GM23248 (cell line): ENCODE results near the gene MAP3K10. TPM values are rescaled to one million over a fixed set of nuclear protein-coding genes. Genes with fewer than 3 reads are reported as not detected.

Experiments
- DNase-seq: peaks from one replicate; pipeline ENCODE4 v3.0.0-alpha.2; 2015
- H2AFZ ChIP-seq: fragments of 200-600 bp; sonication (generic); 2 replicates; pipeline ENCODE4 v1.6.1; 2016; ENCODE audit warnings: antibody characterized with exemption
- H3F3A ChIP-seq: fragments of 200-600 bp; sonication (generic); 2 replicates; pipeline ENCODE4 v1.6.1; 2016; ENCODE audit warnings: mild to moderate bottlenecking, antibody characterized with exemption, mixed run types; ENCODE audit not compliant: insufficient read depth
- H3K27ac ChIP-seq: fragments of 200-600 bp; sonication (generic); 2 replicates; pipeline ENCODE4 v1.5.1; 2016; ENCODE audit warnings: mild to moderate bottlenecking
- H3K27me3 ChIP-seq: fragments of 200-600 bp; sonication (generic); replicated peaks from 2 replicates; pipeline ENCODE4 v1.6.1; 2016; ENCODE audit warnings: mild to moderate bottlenecking; ENCODE audit not compliant: insufficient read depth
- H3K36me3 ChIP-seq: fragments of 200-600 bp; sonication (generic); 2 replicates; pipeline ENCODE4 v1.6.1; 2016; ENCODE audit warnings: low read depth, mild to moderate bottlenecking
- H3K4me1 ChIP-seq: fragments of 200-600 bp; sonication (generic); 2 replicates; pipeline ENCODE4 v1.6.1; 2016; ENCODE audit warnings: mild to moderate bottlenecking; ENCODE audit not compliant: insufficient read depth
- H3K4me2 ChIP-seq: fragments of 200-600 bp; sonication (generic); one replicate; pipeline ENCODE4 v1.6.1; 2016; ENCODE audit warnings: mild to moderate bottlenecking; ENCODE audit not compliant: unreplicated experiment
- H3K4me3 ChIP-seq: fragments of 200-600 bp; sonication (generic); 2 replicates; pipeline ENCODE4 v1.5.1; 2016; ENCODE audit warnings: mild to moderate bottlenecking
- H3K79me2 ChIP-seq: fragments of 200-600 bp; sonication (generic); 2 replicates; pipeline ENCODE4 v1.6.1; 2016; ENCODE audit warnings: mild to moderate bottlenecking; ENCODE audit not compliant: insufficient read depth
- H3K9ac ChIP-seq: fragments of 200-600 bp; sonication (generic); 2 replicates; pipeline ENCODE4 v1.6.1; 2016; ENCODE audit warnings: mild to moderate bottlenecking
- H3K9me2 ChIP-seq: fragments of 200-600 bp; sonication (generic); 2 replicates; pipeline ENCODE4 v1.6.1; 2016; ENCODE audit warnings: mixed run types, mild to moderate bottlenecking, moderate library complexity; ENCODE audit not compliant: insufficient read depth
- H3K9me3 ChIP-seq: fragments of 200-600 bp; sonication (generic); one replicate; pipeline ENCODE4 v1.6.1; 2017; ENCODE audit warnings: low read depth
- H4K20me1 ChIP-seq: fragments of 200-600 bp; sonication (generic); 2 replicates; pipeline ENCODE4 v1.6.0; 2016; ENCODE audit not compliant: insufficient read depth
- EZH2 ChIP-seq: fragments of 200-600 bp; sonication (generic); IDR thresholded peaks from 2 replicates; pipeline ENCODE4 v1.6.1; 2018; ENCODE audit warnings: antibody characterized with exemption, mild to moderate bottlenecking; ENCODE audit not compliant: insufficient read depth, poor library complexity, severe bottlenecking
- EZH2phosphoT487 ChIP-seq: fragments of 200-600 bp; sonication (generic); IDR thresholded peaks from 2 replicates; pipeline ENCODE4 v1.6.1; 2018; ENCODE audit warnings: antibody characterized with exemption, moderate library complexity, mild to moderate bottlenecking, low read depth; ENCODE audit not compliant: insufficient read depth
- WGBS, 2 experiments: methylation state at CpG; one replicate each; pipeline ENCODE4 v1.1.6; 2015 to 2017; ENCODE audit warnings: low lambda C conversion rate in 2 of 2, low coverage in 1 of 2; ENCODE audit errors: missing lambda C conversion rate in 2 of 2; 5-methylcytosine and 5-hydroxymethylcytosine counted together
- in situ Hi-C: fragments of 300-500 bp; cut with MboI; formaldehyde crosslinking; loops from 2 replicates; pipeline ENCODE4 v1.15.0; 2020
- polyA plus RNA-seq: library from polyadenylated mRNA; unstranded; fragments of >200 nt; fragmentation: Nextera tagmentation; extraction: Ambion mirVana; gene quantifications from 2 replicates; pipeline ENCODE4 v1.2.1, GENCODE V29; 2016
- total RNA-seq: library from RNA; depleted of rRNA; stranded (reverse); fragments of >200 nt; shearing (Covaris generic); gene quantifications from 2 replicates; pipeline ENCODE4 v1.2.3, GENCODE V29; 2014

The MAP3K10 gene
- total and polyA plus RNA-seq, 2 experiments from 2014 or later, result 1.8 to 13.1 TPM

- no peaks in the 10 kb centered on the region for H4K20me1 ChIP-seq
- H3K9me2 ChIP-seq, result no peaks in the 10 kb centered on the region
- 94 to 95% methylated on average over 9 of the region's 9 CpGs for WGBS, 2 experiments
- H3K27ac ChIP-seq, result no peak overlapping the region
- in situ Hi-C loops, result no loop called here
- H3K27me3 ChIP-seq, result no peaks in the 10 kb centered on the region
- DNase-seq, result no peak
- peaks cover 10% of the 10 kb centered on the region; the same call in 1 of the 2 replicates for H3K36me3 ChIP-seq
- peaks cover 12% of the 10 kb centered on the region; the same call in 1 of the 2 replicates for H3K79me2 ChIP-seq
- H3K9ac ChIP-seq, result no peak overlapping the region
- no peaks in the 10 kb centered on the region for H3F3A ChIP-seq
- H2AFZ ChIP-seq, result no peak overlapping the region
- H3K4me2 ChIP-seq, result no peak overlapping the region
- no peaks in the 10 kb centered on the region for H3K4me1 ChIP-seq
- H3K9me3 ChIP-seq, result no peaks in the 10 kb centered on the region
- TF ChIP-seq EZH2 (no peak), EZH2phosphoT487 (no peak)
- no peak overlapping the region for H3K4me3 ChIP-seq
Measured at GRCh38 chr19:40238775-40239174, 47.5 kb downstream of the MAP3K10 start.

GRCh38 chr19:40239415-40240226 is 48.4 kb downstream of the MAP3K10 start:
- Histone ChIP-seq H3K79me2 (peaks cover 19% of the 10 kb centered on the region), H3K4me1 (no peaks in the 10 kb centered on the region), H3K9me3 (no peaks in the 10 kb centered on the region), H3K36me3 (peaks cover 10% of the 10 kb centered on the region; the same call in 1 of the 2 replicates), H4K20me1 (no peaks in the 10 kb centered on the region), H3K4me3 (no peak overlapping the region), H3K27ac (no peak overlapping the region), H3K9ac (no peak overlapping the region), H3K4me2 (no peak overlapping the region), H3F3A (no peaks in the 10 kb centered on the region), H3K9me2 (no peaks in the 10 kb centered on the region), H2AFZ (no peak overlapping the region), H3K27me3 (no peaks in the 10 kb centered on the region)
- DNase-seq, result no peak
- in situ Hi-C loops, result no loop called here
- 93 to 94% methylated on average over 12 of the region's 12 CpGs for WGBS, 2 experiments
- no peak for TF ChIP-seq EZH2
- no peak for TF ChIP-seq EZH2phosphoT487

DNA sequence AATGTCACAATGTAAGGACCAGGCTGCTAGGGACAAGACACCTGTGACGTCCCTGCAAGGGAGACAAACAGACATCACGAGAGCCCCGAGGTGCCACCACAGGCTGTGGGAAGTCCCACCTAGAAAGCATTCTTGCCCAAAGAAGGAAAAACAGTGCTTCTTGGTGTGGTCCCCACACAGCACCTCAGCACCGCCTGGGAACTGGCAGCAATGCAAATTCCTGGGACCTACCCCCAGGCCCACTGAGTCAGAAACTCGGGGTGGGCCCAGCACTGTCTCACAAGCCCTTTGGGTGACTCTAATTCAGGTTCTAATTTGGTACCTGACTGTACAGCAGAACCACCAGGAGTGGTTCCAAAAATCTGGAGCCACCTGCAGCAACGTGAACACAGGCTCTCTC is 49.1 kb downstream of the MAP3K10 start:
- WGBS, 2 experiments, result 92 to 96% methylated on average over 6 of the region's 6 CpGs
- H3K4me1 ChIP-seq, result no peaks in the 10 kb centered on the region
- no peak overlapping the region for H3K4me2 ChIP-seq
- H3K9ac ChIP-seq, result no peak overlapping the region
- peaks cover 26% of the 10 kb centered on the region for H3K79me2 ChIP-seq
- H3K9me2 ChIP-seq, result no peaks in the 10 kb centered on the region
- H2AFZ ChIP-seq, result no peak overlapping the region
- TF ChIP-seq EZH2phosphoT487 (no peak), EZH2 (no peak)
- no peaks in the 10 kb centered on the region for H3F3A ChIP-seq
- peaks cover 10% of the 10 kb centered on the region; the same call in 1 of the 2 replicates for H3K36me3 ChIP-seq
- H3K27me3 ChIP-seq, result no peaks in the 10 kb centered on the region
- H3K4me3 ChIP-seq, result no peak overlapping the region
- no peak overlapping the region for H3K27ac ChIP-seq
- H3K9me3 ChIP-seq, result no peaks in the 10 kb centered on the region
- in situ Hi-C loops, result no loop called here
- no peak for DNase-seq
- H4K20me1 ChIP-seq, result no peaks in the 10 kb centered on the region

DNA sequence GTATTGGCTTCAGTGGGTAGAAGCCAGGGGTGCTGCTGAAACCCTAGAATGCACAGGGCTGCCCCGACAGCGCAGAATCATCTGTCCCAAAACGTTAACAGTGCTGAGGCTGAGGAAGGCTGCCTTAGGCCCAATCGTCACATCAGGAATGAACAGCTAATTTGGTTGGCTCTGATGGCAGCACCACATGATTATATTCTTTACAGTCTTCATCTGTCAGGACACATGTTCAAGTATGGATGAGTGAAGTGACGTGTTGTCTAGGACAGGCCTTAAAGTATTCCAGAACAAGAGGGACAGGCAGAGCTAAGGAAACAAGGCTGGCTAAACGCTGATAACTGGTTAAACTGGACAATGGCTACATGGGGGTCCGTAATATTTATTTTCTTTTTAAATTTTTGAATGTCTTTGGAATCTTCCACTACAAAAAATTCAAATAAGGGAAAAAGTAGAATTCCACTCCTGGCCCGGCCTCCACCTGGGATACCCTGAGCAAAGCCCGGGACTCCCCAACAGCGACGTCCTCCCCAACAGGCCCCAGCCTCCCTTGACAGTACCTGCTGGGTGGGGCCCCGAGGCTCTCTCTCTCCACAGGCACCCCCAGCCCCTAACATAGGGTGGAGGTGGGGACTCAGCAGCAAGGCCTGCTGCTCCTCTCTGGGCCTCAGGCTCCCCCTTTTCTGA is 50.0 kb downstream of the MAP3K10 start:
- H3K9me2 ChIP-seq, result no peaks in the 10 kb centered on the region
- no peaks in the 10 kb centered on the region for H3F3A ChIP-seq
- 85 to 90% methylated on average over 12 of the region's 12 CpGs for WGBS, 2 experiments
- no peak overlapping the region for H2AFZ ChIP-seq
- DNase-seq, result no peak
- no peaks in the 10 kb centered on the region for H4K20me1 ChIP-seq
- no peak overlapping the region for H3K27ac ChIP-seq
- no peak overlapping the region for H3K4me3 ChIP-seq
- H3K36me3 ChIP-seq, result peaks cover 10% of the 10 kb centered on the region; the same call in 1 of the 2 replicates
- in situ Hi-C loops, result no loop called here
- peaks cover 36% of the 10 kb centered on the region for H3K79me2 ChIP-seq
- no peak for TF ChIP-seq EZH2
- no peak for TF ChIP-seq EZH2phosphoT487
- H3K4me1 ChIP-seq, result no peaks in the 10 kb centered on the region
- H3K9ac ChIP-seq, result no peak overlapping the region
- H3K4me2 ChIP-seq, result no peak overlapping the region
- H3K9me3 ChIP-seq, result no peaks in the 10 kb centered on the region
- H3K27me3 ChIP-seq, result no peaks in the 10 kb centered on the region
